CD4-positive, alpha-beta T cell treated with Interleukin-15 for 1 hour (primary cell): ENCODE measurements around the gene NARF.
"Not testable (repeated sequence)": the region's sequence is repeated elsewhere in the genome, so short reads cannot be mapped to it uniquely, and the experiment has no call there.

ENCODE experiments used
- DNase-seq: peaks from one replicate; pipeline ENCODE4 v3.0.0-alpha.2; 2020

The NARF gene

DNA sequence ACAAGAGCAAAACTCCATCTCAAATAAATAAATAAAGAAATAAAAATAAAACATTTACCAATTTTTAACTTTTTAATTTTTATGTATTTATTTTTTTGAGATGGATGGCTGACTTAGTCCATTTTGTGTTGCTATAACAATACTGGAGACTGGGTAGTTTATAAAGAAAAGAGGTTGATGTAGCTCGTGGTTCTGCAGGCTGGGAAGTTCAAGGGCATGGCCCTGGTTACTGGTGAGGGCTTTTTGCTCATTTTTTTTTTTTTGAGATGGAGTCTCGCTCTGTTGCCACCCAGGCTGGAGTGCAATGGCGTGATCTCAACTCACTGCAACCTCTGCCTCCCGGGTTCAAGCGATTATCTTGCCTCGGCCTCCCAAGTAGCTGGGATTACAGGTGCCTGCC is 46.8 kb downstream of the NARF start:
- no peak for DNase-seq

DNA sequence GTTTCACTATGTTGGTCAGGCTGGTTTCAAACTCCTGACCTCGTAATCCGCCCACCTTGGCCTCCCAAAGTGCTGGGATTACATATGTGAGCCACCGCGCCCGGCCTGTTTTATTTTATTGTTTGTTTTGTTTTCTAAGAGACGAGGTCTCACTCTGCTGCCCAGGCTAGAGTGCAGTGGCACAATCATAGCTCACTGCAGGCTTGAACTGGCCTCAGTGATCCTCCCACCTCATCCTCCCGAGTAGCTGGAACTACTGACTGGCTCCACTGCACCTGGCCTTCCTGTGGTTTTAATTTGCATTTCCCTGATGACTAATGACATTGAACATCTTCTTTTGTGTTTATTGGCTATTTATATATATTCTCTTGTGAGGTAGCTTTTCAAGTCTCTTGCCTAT is 47.9 kb downstream of the NARF start:
- peak; percentile 63 for DNase-seq

DNA sequence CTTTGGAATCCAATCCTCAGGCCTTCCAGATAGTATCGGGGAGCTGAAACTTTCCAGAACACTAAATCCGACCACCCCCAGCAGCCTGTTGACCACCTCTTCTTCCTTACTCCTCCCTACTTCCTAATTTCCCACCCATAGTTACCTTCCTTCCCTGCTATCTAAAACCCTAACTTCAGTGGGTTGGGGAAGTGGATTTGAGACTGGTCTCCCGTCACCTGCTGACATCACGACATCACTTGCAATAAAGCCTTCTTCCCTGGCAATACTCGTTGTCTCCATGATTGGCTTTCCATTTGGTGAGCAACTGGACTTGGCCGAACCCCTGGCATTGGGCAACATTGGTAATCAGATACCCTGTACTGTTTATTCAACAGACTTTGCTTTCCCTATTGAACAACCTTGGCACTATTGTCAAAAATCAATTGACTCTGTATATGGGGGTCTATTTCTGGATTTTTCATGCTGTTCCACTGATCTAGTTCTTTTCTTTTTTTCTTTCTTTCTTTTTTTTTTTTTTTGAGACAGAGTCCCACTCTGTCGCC is 49.2 kb downstream of the NARF start:
- no peak for DNase-seq

DNA sequence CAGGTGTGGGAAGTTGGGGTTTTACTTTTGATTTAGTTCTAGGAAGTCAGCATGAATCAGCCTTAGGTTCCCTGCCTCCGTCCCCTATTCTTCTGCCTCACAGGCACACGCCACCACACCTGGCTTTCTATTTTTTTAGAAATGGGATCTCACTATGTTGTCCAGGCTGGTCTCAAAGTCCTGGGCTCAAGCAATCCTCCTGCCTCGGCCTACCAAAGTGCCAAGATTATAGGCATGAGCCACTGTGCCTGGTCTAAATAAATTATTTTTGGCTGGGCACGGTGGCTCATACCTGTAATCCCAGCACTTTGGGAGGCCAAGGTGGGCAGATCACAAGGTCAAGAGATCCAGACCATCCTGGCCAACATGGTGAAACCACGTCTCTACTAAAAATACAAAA is 53.1 kb downstream of the NARF start:
- DNase-seq, result not testable (repeated sequence)

DNA sequence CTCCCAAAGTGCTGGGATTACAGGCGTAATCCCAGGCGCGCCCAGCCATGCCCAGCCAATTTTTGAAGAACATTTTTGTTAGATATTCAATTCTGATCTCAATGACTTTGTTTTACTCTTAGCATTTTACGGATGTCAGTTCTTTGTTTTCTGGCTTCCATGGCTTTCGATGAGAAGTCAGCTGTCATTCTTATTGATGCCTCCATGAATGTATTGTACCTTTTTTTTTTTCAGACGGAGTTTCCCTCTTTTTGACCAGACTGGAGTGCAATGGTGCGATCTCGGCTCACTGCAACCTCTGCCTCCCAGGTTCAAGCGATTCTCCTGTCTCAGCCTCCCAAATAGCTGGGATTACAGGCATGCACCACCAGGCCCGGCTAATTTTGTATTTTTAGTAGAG is 55.3 kb downstream of the NARF start:
- not testable (repeated sequence) for DNase-seq

DNA sequence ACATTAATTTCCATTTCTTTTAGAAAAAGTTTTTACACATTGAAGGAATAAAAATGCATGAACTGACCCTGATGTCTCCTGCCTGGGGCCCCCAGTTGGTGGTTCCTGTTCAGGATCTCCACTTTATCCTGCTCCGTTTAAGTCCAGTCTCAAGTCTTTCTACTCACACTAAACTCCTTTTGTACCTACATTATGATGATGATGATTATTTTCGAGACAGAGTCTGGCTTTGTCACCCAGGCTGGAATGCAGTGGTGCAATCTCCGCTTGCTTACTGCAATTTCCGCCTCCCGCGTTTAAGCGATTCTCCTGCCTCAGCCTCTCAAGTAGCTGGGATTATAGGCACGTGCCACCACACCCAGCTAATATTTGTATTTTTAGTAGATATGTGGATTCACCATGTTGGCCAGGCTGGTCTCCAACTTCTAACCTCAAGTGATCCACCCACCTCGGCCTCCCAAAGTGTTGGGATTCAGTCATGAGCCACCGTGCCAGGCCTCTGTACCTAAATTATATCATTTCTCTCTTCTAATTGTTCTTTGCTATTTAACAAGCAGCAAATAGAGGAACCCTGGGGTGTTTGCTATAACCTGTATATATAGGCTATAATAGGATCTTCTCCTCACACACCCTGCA is 58.8 kb downstream of the NARF start:
- DNase-seq, result no peak

DNA sequence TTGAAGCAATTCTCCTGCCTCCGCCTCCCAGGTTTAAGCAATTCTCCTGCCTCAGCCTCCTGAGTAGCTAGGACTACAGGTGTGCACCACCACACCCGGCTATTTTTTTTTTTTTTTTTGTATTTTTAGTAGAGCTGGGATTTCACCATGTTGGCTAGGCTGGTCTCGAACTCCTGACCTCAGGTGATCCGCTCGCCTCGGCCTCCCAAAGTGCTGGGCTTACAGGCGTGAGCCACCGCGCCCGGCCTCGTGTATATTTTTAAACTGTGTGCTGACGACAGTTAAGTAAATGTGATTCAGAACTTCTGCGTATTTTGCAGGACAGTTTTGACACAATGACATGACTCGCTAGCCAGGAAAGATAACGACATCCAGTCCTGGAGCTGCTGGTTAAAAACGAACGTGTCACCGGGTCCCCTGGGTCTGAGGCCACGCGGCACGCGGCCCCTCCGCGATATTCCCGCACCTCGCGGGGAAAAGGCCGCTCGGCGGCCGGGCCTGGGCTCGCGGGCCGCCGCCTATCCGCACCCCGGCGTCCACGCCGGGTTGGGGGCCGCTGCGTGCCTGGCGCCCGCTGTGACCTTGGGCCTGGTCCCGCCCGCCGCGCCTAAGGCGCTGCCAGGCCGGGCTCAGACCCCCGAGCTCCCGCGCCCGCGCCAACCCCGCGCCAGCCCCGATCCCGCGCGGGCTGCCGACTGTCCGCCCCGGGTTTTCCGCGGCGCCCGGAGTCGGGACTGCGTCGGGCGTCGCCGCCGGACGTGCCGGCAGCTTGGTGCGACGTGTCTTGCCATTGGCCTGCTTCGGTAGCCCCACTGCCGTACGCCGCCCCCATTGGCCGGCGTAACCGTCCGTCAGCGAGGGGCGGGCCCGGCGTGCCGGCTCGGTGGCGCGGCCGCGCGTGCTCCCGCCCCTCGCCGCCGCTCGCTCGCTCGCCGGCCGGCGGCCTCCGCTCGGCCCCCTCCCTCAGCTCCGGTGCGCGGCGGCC is 60.6 kb downstream of the NARF start, which contains the start of gene FOXK2:
FOXK2 (plus strand) TSS at position 907 of the 985 bp plus-strand sequence. CDS start 157 bp downstream, outside the sequence.
- DNase-seq, result peak; percentile 95

DNA sequence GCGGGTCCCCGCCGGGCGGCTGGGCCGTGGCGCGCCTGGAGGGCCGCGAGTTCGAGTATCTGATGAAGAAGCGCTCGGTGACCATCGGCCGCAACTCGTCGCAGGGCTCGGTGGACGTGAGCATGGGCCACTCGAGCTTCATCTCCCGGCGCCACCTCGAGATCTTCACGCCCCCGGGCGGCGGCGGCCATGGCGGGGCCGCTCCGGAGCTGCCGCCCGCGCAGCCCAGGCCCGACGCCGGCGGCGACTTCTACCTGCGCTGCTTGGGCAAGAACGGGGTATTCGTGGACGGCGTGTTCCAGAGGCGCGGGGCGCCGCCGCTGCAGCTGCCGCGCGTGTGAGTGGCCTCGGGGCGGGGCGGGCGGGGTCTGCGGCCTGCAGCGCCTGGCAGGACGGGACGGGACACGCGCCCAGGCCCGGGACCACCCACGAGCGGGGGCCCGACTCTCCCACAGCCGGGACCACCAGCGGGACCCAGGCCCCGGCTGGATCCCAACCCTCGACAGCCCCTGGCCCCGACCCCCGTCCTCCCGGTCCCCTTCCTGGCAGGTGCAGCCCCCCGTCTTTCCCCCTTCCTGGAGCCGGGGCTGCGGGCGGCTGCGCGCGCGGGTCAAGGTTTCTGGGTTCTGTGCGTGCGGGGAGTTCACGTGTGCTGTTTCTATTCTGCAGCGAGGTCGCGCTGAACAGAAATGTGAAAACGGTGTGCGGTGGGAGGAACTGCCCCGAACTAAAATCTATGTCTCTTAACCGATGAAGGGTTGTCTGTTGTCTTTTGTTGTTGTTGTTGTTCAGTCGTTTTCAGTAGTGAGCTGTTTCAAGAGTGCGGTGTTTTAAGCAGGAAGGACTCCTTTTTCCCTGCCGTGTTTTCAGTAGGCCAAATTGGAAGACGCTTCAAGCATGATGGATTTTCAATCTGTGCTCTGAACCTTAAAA is 61.7 kb downstream of the NARF start:
- DNase-seq, result peak; percentile 20

DNA sequence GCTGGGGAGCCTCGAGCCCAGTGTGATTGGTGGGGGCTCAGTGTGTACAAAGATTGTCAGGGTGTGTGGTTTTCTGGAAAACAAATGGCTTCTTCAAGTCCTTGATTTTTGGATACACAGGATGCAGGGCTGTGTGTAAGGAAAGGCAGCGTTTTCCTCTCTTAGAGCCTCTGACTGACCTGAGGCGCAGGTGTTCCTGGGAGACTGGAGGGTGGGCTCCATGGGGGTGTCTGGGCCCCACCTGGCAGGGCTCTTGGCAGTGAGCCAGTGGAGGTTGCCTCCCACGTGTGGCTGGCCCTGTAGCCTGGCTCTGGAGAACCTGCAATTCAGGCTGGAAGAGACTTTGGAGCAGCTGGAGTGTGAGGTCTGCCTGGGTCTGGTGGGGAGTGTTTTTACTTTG is 66.0 kb downstream of the NARF start:
- DNase-seq, result no peak

DNA sequence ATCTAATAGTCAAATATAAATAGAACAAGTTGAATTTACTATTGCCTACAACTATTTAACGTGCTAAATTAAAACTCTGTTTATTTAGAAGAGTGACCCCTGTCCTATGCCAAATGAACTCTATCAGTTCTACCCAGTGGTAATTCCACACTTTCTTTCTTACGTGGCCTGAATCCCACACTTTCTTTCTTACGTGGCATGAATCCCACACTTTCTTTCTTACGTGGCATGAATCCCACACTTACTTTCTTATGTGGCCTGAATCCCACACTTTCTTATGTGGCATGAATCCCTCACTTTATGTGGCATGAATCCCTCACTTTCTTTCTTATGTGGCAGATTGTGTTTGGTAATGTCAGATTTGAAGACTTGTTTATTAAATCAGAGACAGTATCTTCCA is 67.2 kb downstream of the NARF start:
- DNase-seq, result no peak

DNA sequence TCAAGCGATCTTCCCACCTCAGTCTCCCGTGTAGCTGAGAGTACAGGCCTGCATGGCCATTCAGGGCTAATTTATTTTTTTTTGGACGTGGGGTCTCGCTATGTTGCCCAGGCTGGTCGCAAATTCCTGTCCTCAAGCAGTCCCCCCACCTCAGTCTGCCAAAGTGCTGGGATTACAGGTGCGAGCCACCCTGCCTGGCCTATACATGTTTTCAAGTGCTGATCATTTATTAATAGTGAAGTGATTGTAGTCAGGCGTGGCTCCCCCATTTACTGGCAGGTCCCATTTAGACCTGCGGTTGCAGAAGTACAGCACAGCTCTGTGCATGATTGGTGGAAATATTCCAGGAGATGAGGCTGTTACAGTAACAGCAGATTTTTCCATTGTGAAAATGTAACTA is 69.4 kb downstream of the NARF start:
- no peak for DNase-seq

DNA sequence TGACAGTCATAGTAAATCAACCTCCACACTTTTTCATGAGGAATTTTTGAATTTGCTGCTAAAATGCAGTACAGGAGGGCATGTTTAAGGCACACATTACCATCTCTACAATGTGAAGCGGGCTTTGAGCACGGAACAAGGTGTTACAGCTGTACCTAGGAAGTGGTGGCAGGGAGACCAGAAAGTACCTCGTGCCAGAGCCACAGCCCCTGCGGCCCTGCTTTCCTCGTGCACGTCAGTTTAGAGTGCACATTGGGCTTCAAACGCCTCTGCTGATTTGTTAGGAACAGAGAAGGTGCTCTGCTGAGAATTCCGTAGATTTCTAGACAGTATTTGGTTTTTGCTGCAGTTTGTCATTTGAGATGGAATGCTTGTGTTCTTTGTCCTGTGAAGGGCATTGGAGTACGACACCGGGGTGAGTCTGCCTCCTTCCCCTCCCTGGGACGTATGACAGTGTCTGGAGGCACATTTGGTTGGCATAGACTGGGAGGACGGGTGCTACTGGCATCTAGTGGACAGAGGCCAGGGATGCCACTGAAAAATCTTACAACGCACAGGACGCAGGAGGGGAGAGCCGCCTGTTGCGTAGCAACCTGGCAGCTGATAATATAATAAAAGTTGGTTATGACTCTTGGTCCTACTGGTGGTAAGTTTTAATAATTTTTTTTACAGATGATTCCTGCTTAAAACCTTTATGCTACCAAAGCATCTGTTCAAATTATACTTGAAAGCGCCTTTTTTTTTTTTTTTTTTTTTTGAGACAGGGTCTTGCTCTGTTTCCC is 70.1 kb downstream of the NARF start:
- peak; percentile 19 for DNase-seq

DNA sequence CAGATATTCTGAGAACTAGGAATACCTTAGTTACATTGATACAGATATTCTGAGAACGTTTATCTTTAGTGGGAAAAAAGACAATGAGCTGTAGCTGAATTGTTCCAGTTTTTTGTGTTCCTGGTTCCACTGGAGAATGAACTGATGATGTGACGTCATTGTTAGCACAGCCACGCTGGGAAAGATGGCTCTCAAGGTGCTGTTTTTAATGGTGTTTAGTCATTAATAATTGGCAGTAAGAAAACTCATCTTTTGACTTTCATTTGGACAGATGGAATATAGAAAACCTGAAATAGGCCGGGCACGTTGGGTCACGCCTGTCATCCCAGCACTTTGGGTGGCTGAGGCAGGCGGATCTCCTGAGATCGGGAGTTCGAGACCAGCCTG is 71.4 kb downstream of the NARF start:
- no peak for DNase-seq

DNA sequence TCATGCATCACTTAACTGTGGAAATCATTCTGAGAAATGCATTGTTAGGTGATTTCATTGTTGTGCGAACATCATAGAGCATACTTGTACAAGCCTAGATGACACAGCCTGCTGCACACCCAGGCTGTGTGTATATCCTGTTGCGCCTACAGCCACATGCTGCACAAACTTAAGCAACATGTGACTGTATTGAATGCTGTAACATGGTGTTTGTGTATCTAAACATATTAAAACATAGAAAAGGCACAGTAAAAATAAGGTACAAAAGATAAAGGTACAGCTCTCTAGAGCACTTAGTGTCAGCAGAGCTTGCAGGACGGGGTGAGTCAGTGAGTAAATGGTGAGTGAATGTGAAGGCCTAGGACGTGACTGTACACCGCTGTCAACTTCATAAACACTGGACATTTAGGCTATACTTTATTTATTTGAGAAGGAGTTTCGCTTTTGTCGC is 72.9 kb downstream of the NARF start:
- DNase-seq, result no peak

DNA sequence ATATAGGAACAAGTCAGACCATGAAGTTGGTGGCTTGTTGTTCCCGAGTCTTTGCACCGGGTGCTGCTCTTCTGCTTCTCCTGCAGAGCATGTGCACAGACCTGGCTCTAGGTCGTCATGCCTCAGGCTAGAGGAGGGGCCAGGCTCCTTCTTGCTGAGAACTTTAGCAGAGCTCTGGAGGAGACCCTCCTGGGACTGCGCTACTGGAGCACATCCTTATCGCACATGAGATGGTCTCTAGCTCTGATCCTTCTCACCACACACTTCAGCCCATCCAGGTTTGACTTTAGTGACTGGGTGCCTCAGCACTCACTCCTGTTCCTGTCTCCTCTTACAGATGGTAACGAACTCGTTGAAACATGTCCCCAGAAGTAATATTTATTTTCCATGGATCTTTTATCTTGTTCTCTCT is 75.9 kb downstream of the NARF start:
- no peak for DNase-seq

DNA sequence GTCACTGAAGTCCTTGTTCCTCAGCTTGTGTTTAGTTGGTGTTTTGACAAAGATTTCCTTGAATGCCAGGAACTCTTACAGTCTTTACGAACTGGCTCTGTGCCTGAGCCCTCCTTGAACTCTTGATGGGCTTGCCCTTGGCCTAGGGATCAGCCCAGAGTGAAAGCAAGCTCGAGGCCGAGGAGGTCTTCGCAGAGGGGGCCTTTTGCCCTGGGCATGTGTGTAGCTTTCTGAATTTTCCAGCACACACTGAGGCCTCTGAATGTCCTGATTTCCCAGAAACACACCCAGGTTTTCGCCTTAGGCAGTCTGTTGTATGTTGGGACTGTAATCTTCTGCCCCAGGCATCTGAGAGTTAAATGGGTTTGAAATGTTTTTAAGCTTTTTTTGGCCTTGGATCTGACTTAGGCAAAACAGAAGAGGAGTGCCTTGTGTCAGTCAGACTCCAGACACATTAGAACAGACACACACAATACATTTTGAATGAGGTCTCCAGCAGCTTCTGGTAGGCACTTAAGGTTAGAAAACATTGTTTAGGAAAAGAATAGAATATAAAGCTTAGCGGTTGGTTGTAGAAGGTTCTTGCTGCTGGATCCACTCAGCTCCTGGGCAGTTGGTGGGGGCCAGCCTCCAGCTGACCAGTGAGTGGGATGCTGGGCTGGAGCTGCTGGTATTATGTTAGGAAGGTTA is 78.1 kb downstream of the NARF start:
- no peak for DNase-seq

DNA sequence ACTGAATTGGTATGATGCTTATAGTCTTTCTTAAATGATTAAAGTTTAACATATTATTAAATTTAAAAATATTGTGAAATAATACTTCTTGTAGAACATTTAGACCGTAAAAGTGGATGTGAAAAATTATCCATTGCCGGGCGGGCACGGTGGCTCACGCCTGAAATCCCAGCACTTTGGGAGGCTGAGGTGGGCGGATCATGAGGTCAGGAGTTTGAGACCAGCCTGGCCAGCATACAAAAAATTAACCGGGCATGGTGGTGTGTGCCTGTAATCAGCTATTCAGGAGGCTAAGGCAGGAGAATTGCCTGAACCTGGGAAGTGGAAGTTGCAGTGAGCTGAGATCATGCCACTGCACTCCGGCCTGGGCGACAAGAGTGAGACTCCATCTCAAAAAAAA is 78.7 kb downstream of the NARF start:
- not testable (repeated sequence) for DNase-seq

DNA sequence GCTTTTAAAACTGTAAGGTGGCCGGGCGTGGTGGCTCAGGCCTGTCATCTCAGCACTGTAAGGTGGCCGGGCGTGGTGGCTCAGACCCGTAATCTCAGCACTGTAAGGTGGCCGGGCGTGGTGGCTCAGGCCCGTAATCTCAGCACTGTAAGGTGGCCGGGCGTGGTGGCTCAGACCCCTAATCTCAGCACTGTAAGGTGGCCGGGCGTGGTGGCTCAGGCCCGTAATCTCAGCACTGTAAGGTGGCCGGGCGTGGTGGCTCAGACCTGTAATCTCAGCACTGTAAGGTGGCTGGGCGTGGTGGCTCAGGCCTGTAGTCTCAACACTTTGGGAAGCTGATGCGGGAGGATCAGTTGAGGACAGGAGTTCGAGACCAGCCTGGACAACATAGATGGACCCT is 80.5 kb downstream of the NARF start:
- DNase-seq, result not testable (repeated sequence)
